ENCODE measurements around the gene SEPTIN8.

Gene SEPTIN8

GRCh38 chr5:132714456-132715307 is 62.4 kb downstream of the SEPTIN8 start:
- no peak for DNase-seq (ENCODE audit: extremely low spot score)
- ChIA-PET CTCF (no interaction called here), POLR2A (no interaction called here)
- TF ChIP-seq FOXA1 (IDR thresholded peaks at IDR 0.05) (no peak), ARNT (IDR thresholded peaks at IDR 0.05) (no peak), L3MBTL2 (conservative IDR thresholded peaks at IDR 0.05) (no peak), SP1 (IDR thresholded peaks at IDR 0.05) (no peak), PKNOX1 (IDR thresholded peaks at IDR 0.05) (no peak), ELF4 (IDR thresholded peaks at IDR 0.05) (no peak), TARDBP (IDR thresholded peaks at IDR 0.05) (no peak), FOXM1 (IDR thresholded peaks at IDR 0.05; ENCODE audit: borderline replicate concordance) (no peak), LEF1 (IDR thresholded peaks at IDR 0.05; ENCODE audit: borderline replicate concordance) (no peak), FOXK2 (IDR thresholded peaks at IDR 0.05) (no peak), BHLHE40 (IDR thresholded peaks at IDR 0.05; ENCODE audit: borderline replicate concordance) (no peak), CTBP1 (IDR thresholded peaks at IDR 0.05; ENCODE audit: borderline replicate concordance) (no peak), ZNF384 (IDR thresholded peaks at IDR 0.05) (no peak)

GRCh38 chr5:132708645-132709044 is 68.4 kb downstream of the SEPTIN8 start:
- TF ChIP-seq CTBP1 (IDR thresholded peaks at IDR 0.05; ENCODE audit: borderline replicate concordance) (no peak), HDGF (IDR thresholded peaks at IDR 0.05; ENCODE audit: borderline replicate concordance) (no peak), ELF4 (IDR thresholded peaks at IDR 0.05) (no peak), ZNF384 (IDR thresholded peaks at IDR 0.05) (no peak), SUZ12 (IDR thresholded peaks at IDR 0.05) (no peak), LEF1 (IDR thresholded peaks at IDR 0.05; ENCODE audit: borderline replicate concordance) (no peak), FOXA1 (IDR thresholded peaks at IDR 0.05) (no peak), FOXM1 (IDR thresholded peaks at IDR 0.05; ENCODE audit: borderline replicate concordance) (no peak)
- CTCF ChIA-PET = interaction anchor here (0.8 to 1.0 kb wide), 2 partner anchors 14 to 181 kb away, joined by 3 to 4 read pairs; no protein-coding TSS in a partner anchor
- no peak for DNase-seq (ENCODE audit: extremely low spot score)
- POLR2A ChIA-PET = interaction anchor here (0.5 to 2.0 kb wide), 3 partner anchors 29 to 253 kb away, joined by 3 to 5 read pairs (median 3); partner anchors contain the start of genes KIF3A and RAD50

- DNase-seq (ENCODE audit: extremely low spot score) = no peak
- POLR2A ChIA-PET = interaction anchor here (1.5 kb wide), 1 partner anchor 33 kb away, joined by 4 read pairs; the partner anchor contains the start of gene KIF3A
- CTCF ChIA-PET = no interaction called here
- TF ChIP-seq LEF1 (IDR thresholded peaks at IDR 0.05; ENCODE audit: borderline replicate concordance) (no peak), PKNOX1 (IDR thresholded peaks at IDR 0.05) (no peak)
These were observed 72.2 kb downstream of the SEPTIN8 start for GRCh38 chr5:132704875-132705274.

All from HEK293T (cell line).